Kasumi-1 (cell line): ENCODE results near the gene GRIK1.

Source experiments
- DNase-seq, 2 experiments: peaks; one replicate each; lab custom pipeline; 2025; lab: John Stamatoyannopoulos, UW

Gene GRIK1

DNA sequence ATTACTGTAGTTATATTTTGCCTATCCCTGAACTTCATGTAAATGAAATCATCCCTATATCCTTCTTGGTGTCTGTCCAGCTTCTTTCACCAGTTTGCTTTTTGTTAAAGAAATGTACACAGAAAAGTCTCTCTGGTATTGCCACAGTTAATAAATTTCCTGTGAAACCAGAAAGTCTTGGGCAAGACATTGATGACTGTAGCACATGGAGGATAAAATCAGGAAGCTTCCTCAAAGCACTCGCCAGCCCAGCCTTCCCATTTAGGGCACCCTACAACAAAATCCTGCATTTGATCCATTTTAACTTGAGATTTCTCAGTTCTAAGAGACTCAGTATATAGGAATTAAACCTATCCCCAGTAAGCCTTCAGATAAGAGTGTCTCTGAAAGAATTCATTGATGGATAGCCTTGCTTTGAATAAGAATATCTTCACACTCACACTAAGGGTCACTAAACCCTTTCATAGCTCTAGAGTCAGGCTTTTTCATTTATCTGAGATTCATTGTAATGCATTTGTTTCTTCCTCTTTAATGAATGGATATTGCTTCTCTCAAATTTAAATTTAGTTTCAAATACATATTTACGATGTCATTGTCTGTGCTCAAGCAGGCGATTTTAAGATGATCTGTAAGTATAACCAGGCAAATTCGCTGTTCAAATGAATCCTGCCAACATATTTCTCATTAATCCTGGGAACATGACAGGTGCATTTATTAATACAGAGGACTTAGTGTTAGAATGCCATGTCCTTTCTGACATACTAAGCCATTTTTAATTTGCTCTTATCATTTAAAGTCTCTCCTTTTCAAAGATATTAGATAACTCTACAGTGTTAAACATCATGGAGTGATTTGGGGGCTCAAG, 153.1 kb downstream of the GRIK1 start:
- no peak for DNase-seq

DNA sequence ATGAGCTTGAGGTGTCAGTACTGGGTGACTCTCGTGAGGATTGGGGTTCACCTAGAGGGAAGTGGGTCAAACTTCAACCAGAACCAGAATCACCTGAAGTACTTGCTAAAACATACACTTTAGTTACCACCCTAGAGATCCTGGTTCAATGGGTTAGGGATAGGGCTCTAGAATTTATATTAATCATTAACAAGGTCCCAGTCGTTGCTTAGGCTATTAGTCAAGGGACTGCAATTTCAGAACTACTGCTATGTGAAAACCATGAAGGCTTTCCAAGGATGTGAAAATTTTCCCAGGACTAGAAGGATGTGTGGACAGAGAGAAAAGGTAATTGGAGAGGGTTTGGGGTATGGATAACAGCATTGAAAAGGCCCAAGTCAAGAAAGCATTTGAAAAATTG, 162.6 kb downstream of the GRIK1 start:
- DNase-seq = no peak

- no peak for DNase-seq
Observed at GRCh38 chr21:29775462-29775861, 164.3 kb downstream of the GRIK1 start.

- no peak for DNase-seq
Observed at GRCh38 chr21:29771491-29772066, 168.2 kb downstream of the GRIK1 start.

DNA sequence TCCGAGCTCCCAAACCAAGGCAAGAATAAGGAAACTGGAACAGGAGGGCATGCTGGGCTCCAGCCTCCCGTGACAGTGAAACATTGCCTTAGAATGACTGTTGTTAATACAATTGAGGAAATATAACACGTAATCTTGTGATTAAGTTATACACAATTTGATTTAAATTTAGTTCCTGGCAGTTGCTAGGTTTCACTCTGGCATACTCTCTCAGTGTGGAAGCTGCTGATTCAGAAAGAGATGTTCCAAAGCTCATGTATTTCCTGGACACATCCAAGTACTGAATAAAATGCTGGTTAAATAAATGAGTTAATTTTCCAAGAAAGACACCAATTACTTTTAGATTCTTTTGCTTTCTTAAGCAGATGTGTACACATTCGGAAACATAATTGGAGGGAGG, 176.1 kb downstream of the GRIK1 start:
- DNase-seq = no peak

DNA sequence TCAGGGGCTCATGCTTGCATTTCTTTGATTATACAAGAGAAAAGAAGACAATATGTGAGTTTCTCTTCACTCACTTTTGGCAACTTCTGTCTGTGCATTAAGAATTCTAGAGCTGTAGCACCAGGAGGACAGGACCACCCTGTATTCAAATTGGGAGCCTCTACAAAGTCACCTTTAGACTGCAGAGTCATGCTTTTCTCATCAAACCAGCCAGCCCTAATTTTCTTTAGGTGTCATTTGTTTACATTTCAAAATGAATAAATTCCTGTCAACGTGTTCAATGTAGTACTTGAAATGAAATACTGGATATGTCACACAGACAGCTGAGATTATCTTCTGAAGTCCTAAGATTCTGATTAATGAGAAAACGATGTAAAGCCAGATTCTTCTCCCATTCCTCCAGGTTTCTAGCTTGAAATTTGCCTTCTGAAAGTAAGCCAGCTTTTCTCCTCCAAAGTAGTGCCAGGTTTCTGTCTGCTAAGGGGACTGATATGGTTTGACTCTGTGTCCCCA, 177.2 kb downstream of the GRIK1 start:
- DNase-seq = no peak

GRCh38 chr21:29753216-29753615, 186.6 kb downstream of the GRIK1 start:
- DNase-seq = no peak

DNA sequence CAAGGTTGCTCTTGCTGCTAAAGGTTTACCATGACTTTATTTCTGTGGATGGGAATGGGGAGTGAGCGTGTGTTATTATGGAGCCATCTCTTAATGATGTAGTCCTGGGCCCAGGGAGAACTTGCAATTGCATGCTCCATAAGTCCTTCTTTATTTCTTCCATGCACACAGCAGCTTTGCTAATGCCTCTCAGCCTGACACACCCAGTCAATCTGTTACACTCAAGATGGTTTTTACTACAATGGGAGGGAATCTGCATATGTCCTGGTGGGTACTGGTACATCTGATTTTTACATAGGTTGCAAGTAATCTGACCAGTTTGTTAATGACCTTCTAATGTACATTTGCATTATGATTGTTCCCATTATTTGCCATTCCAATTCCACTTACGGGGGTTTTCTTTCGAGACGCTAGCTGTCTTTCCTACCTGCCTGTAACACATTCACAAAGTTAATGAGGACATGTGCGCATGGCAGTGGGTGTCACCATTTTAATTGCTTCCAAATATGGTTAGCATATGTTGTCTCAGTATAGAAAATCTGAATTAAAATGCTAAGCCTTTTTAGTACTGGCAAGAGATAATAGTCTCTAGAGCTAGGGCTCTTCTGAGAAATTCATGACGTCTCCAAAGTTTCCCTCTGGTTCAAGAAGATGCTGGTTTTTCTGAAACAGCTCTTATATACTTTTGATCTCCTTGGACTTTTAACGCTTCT, 188.2 kb downstream of the GRIK1 start:
- DNase-seq = no peak

DNA sequence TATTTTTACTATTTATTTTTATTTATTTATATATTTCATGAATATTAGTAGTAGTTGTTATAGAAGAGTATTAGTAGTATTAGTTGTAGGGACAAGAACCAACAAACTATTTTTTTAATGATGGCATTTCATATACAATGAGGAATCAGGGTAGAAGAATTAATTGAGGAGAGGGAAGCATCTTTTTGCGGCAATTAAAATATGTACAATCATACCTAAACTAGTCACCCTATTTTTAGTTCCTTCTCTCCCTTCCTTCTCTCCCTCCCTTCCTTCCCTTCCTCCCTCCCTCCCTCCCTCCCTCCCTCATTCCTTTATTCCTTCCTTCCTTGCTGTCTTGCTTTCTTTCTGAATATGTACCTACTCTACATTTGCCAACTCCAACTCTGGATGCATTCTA, 189.8 kb downstream of the GRIK1 start:
- no peak for DNase-seq

DNA sequence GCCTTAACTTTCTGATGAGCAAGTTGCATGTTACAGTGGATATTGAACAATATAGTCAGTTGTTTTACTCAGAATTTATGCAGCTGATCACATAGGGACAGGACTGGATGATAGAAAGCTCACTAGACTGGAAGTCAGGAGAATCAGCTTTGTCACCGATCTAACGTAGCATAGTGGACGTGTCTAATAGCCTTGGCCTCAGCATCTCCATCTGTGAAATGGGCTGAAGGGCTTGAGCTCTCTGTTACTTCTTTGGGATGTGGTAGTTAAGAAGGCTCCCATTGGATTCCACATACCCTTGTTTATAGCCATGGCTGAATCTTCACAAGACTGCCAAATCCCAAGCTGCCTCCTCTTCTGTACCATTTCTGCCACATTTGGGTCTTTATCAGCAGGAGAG, 190.6 kb downstream of the GRIK1 start:
- no peak for DNase-seq

- no peak for DNase-seq
Observed at GRCh38 chr21:29748391-29749167, 191.2 kb downstream of the GRIK1 start.

DNA sequence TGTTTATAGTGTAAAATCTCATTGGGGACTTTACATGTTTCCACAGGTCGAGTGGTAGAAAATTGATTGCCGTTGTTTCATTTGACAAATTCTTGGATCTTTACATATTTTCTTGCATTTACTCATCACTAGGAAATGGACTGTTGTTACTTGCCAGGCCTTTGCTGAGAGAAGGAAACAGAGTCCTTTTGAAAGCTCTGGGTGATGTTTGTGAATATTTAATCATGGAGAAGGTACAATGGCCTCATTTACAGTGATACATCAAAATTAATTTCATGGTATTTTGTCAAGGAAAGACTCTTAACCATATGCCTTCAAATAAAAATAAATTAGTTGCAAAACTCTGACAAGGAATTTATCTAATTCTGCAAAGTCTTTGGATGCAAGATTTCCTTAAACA, 198.0 kb downstream of the GRIK1 start:
- no peak for DNase-seq

DNA sequence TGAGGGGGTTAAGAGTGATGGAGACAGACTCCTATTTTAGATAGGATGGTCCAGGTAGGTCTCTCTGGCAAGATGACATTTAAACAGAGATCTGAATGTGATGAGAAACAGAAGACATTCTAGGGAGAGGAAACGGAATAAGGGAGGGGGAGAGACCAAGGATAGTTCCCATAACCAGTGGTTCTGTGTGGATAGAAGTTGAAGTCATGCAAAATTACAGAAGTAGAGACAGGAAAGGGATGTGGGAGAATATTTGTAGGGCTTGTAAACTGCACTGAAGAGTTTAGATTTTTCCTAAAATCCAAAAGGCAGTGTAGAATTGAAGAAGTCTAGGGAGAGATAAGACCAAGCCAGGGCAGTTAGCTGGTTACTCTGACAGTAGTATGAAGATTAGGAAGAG, 200.6 kb downstream of the GRIK1 start:
- peak; percentile 9 to 35 for DNase-seq

DNA sequence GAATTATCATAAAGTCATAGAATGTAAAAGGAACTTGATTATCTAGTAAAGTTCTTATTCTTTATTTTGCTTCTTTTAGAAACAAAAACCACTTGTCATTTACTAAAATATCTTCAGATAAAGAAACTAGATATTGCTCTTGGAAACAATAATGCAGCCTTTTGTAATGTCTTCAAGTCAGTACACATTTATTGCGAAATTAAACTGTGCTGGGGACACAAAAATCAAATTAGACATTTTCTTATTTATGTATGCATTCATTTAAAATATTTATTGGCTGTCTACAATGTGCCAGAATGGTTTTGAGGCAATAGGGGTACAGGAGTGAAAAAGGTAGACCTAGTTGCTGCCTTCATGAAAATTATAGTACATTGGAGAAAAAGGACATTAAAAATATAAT, 201.1 kb downstream of the GRIK1 start:
- no peak for DNase-seq

GRCh38 chr21:29737186-29737585, 202.6 kb downstream of the GRIK1 start:
- no peak for DNase-seq

GRCh38 chr21:29730281-29730680, 209.5 kb downstream of the GRIK1 start:
- DNase-seq = no peak

- DNase-seq = no peak
Observed at GRCh38 chr21:29726044-29726443, 213.8 kb downstream of the GRIK1 start.

DNA sequence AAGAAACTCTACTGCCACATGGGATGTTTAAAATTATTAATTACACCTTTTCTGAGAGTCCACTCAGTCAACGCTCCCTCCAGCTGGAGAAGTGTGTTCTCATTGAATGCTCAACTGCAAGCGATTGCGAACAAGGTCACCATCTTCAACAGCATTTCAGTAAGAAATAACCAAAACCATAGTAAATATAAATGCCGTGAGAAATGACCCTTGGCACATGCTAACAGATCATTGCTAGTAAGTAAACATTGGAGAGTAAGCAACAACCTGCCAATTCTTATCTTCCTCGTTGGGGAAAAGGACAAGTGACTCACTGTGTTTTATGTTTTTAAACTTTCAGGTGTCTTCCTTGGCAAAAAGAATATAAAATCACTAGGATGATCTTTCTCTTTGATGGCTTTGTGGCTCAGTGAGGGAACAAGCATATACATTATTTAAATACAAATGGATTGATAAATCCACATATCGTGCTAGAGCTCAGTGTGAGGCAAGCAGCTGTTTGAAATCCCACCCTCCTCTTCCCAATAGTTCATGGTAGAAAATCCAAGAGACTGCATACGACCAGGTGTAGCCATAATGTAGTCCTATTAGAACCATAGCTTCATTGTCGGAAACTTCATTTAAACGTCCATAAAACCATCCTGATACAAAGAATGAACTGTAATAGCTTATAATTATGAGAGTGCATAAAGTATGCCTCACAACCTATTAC, 214.6 kb downstream of the GRIK1 start:
- no peak for DNase-seq

DNA sequence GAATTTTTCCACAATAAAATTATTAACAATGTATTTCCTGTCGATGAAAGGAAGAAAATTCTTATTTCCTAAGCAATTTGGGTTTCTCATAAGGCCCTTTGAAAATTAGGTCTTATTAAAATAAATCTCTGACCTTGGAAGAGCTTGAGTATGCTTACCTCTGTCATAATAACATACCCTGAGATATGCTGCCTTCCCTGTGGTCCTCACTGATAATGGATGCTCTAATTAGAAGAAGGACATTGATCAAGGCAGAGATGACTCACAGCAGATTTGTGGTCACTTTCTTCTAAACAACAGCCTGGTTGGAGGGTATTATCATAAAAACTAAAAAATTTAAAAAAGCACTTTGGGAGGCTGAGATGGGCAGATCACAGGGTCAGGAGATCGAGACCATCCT, 217.8 kb downstream of the GRIK1 start:
- DNase-seq = no peak

- DNase-seq = no peak
Observed at GRCh38 chr21:29721221-29721620, 218.6 kb downstream of the GRIK1 start.

- no peak for DNase-seq
Observed at GRCh38 chr21:29719521-29719920, 220.3 kb downstream of the GRIK1 start.
